ENCODE data around the gene MRPL40.

DNA sequence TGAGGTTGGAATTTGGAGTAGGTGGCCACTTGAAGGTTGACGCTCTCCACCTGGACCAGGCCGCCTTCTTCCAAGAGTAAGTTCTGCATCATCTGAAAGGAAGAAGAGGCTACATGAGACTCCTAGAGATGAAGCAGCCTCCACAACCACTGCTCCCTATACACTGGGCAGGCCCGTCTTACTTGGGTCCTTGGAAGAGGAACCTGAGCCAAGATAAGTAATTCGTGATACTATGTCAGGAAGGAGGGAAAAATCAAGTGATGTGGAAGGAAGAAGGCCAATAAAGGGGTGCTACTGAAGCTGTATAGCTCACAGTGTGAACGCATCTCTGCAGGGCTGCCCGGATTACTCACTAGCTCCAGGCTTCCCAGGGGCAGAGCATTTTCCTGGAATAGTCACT, 35.6 kb downstream of the MRPL40 start:
- TF ChIP-seq, protein P1, sequence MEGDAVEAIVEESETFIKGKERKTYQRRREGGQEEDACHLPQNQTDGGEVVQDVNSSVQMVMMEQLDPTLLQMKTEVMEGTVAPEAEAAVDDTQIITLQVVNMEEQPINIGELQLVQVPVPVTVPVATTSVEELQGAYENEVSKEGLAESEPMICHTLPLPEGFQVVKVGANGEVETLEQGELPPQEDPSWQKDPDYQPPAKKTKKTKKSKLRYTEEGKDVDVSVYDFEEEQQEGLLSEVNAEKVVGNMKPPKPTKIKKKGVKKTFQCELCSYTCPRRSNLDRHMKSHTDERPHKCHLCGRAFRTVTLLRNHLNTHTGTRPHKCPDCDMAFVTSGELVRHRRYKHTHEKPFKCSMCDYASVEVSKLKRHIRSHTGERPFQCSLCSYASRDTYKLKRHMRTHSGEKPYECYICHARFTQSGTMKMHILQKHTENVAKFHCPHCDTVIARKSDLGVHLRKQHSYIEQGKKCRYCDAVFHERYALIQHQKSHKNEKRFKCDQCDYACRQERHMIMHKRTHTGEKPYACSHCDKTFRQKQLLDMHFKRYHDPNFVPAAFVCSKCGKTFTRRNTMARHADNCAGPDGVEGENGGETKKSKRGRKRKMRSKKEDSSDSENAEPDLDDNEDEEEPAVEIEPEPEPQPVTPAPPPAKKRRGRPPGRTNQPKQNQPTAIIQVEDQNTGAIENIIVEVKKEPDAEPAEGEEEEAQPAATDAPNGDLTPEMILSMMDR (IDR thresholded peaks at IDR 0.05) = no peak
- TF ChIP-seq POLR2A (IDR thresholded peaks at IDR 0.05; ENCODE audit: low read depth) = no peak
